Measurements from ENCODE around the gene PDE4A. TPM values are rescaled to one million over a fixed set of nuclear protein-coding genes. Genes with fewer than 3 reads are reported as not detected.
A peak's percentile ranks its signal among the peaks of the same experiment; 100 is the strongest.

The PDE4A gene
- total and polyA plus RNA-seq, 2 of the 13 experiments (the other 11 are each of a cell fraction or from before 2014, with no cell fraction given), result 1.1 to 4.1 TPM

GRCh38 chr19:10503002-10503789 lies 82.9 kb downstream of the PDE4A start, which contains the start of gene KEAP1 (continued):
- peak; percentile 78; the same call in 1 of the 2 replicates for TF ChIP-seq ZNF547 (CRISPR knock-in tag; IDR thresholded peaks at IDR 0.05)
- TF ChIP-seq SOX6 (IDR thresholded peaks at IDR 0.05), result no peak
- TF ChIP-seq SOX6 (CRISPR knock-in tag; IDR thresholded peaks at IDR 0.05), result no peak
- no peak for TF ChIP-seq ZNF776 (CRISPR knock-in tag; IDR thresholded peaks at IDR 0.05)
- peak; percentile 5; the same call in 1 of the 2 replicates for TF ChIP-seq ZNF609 (CRISPR knock-in tag; IDR thresholded peaks at IDR 0.05; ENCODE audit: borderline replicate concordance)
- TF ChIP-seq AGO1 (IDR thresholded peaks at IDR 0.05; ENCODE audit: low read depth, low read length, poor library complexity, severe bottlenecking), result no peak
- TF ChIP-seq ZNF276 (CRISPR knock-in tag; IDR thresholded peaks at IDR 0.05; ENCODE audit: low read depth), result no peak
- TF ChIP-seq IKZF5 (CRISPR knock-in tag; IDR thresholded peaks at IDR 0.05), result no peak
- 0 out of 2 replicates have a peak, but pooled peaks have one; percentile 25 for TF ChIP-seq THAP9 (CRISPR knock-in tag; IDR thresholded peaks at IDR 0.05; ENCODE audit: borderline replicate concordance)
- no peak for TF ChIP-seq ZNF772 (CRISPR knock-in tag; IDR thresholded peaks at IDR 0.05)
- no peak for TF ChIP-seq TAF15 (IDR thresholded peaks at IDR 0.05; ENCODE audit: low read depth, low read length, poor library complexity, severe bottlenecking)
